Measurements from ENCODE around the gene PRKN.

PRKN gene

DNA sequence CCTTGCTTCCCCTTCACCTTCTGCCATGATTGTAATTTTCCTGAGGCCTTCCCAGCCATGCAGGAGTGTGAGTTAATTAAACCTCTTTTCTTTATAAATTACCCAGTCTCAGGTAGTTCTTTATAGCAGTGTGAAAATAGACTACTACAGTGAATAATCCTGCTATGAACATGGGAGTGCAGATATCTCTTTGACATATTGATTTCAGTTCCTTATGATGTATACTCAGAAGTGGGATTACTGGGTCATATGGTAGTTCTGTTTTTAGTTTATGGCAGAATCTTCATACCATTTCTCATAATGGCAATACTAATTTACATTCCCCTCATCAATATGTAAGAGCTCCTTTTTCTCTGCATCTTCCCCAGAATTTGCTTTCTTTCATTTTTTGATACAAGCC, 26.2 kb upstream of the PRKN start:
- in situ Hi-C loops (cut with MboI; ENCODE audit: low sequenced_read_pairs, unreplicated experiment) = no loop called here

DNA sequence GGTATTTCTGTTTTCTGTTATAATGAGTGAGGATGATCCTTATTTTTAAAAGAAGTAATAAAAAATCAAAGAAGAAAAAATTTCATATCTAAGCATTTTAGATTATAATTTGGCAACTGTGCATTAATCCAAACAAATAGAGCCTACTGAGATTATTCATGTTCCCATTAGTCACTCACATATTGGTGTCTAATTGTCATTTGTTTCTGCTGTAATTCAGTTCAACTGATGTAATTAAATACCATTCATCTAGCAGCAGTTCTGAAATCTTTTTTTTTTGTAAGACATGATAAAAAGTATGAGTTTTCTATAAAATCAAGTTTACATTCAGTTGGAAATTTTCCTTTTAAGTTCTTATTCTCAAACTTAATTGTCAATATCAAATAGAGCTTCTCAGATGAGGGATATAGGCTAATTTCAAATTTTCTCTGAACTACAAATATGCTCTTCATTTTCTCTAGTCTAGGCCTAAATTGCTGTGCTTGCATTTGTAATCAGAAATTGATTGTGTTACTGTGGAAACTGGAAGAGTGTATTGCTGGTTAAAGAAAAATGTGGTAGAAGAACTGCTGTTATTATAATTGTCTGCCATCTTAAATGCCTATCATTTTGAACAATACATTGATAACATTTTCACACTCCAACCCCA, 23.8 kb upstream of the PRKN start:
- in situ Hi-C loops (cut with MboI; ENCODE audit: low sequenced_read_pairs, unreplicated experiment) = no loop called here
- no peak for DNase-seq (ENCODE audit: low spot score)
- TF ChIP-seq, protein P1, sequence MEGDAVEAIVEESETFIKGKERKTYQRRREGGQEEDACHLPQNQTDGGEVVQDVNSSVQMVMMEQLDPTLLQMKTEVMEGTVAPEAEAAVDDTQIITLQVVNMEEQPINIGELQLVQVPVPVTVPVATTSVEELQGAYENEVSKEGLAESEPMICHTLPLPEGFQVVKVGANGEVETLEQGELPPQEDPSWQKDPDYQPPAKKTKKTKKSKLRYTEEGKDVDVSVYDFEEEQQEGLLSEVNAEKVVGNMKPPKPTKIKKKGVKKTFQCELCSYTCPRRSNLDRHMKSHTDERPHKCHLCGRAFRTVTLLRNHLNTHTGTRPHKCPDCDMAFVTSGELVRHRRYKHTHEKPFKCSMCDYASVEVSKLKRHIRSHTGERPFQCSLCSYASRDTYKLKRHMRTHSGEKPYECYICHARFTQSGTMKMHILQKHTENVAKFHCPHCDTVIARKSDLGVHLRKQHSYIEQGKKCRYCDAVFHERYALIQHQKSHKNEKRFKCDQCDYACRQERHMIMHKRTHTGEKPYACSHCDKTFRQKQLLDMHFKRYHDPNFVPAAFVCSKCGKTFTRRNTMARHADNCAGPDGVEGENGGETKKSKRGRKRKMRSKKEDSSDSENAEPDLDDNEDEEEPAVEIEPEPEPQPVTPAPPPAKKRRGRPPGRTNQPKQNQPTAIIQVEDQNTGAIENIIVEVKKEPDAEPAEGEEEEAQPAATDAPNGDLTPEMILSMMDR (IDR thresholded peaks at IDR 0.05; ENCODE audit: borderline replicate concordance, control extremely low read depth, extremely low read depth, insufficient read depth, missing control alignments) = no peak

More for the DNA sequence above, 26.2 kb upstream of the PRKN start:
- TF ChIP-seq, protein P1 (IDR thresholded peaks at IDR 0.05; ENCODE audit: borderline replicate concordance, control extremely low read depth, extremely low read depth, insufficient read depth, missing control alignments) = no peak
- DNase-seq (ENCODE audit: low spot score) = no peak

DNA sequence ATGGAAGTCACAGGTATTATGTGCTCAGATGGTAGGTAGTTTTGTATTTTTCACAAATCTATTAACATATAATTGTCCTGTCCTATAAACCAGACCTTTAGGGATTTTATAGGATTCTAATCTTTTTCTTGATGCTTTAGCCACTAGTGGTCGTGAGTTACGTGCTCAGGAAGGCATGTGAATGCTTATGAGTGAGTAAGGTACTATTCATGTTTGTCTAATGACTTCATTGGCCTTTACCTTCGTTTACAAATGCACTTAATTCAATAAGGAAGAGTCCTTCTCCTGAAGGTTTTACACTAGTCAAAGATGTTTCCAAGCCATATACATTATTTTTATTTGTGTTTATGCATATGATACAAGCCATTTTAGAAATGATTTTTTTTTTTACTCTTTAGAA, 23.2 kb upstream of the PRKN start:
- TF ChIP-seq, protein P1 (IDR thresholded peaks at IDR 0.05; ENCODE audit: borderline replicate concordance, control extremely low read depth, extremely low read depth, insufficient read depth, missing control alignments) = no peak
- DNase-seq (ENCODE audit: low spot score) = no peak
- in situ Hi-C loops (cut with MboI; ENCODE audit: low sequenced_read_pairs, unreplicated experiment) = no loop called here

DNA sequence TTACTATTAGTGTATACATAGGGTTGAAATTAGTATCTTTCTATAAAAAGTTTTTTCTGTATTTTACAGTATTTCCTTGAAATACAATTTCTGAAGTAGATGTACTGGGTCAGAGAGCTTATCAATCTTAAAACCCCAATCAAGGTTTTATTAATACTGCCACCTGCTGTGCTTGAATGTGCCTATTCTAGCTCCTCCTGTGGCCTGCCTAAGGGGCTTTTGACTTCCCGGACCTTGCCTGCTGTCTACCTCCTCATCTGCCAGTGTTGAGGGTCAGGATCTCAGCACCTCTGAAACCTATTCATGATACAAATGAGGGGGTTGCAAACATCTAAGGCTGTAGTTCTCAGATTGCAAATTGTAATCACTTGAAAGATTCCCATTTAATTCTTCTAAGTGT, 9.4 kb upstream of the PRKN start:
- in situ Hi-C loops (cut with MboI; ENCODE audit: low sequenced_read_pairs, unreplicated experiment) = no loop called here
- DNase-seq (ENCODE audit: low spot score) = no peak
- TF ChIP-seq, protein P1 (IDR thresholded peaks at IDR 0.05; ENCODE audit: borderline replicate concordance, control extremely low read depth, extremely low read depth, insufficient read depth, missing control alignments) = no peak

DNA sequence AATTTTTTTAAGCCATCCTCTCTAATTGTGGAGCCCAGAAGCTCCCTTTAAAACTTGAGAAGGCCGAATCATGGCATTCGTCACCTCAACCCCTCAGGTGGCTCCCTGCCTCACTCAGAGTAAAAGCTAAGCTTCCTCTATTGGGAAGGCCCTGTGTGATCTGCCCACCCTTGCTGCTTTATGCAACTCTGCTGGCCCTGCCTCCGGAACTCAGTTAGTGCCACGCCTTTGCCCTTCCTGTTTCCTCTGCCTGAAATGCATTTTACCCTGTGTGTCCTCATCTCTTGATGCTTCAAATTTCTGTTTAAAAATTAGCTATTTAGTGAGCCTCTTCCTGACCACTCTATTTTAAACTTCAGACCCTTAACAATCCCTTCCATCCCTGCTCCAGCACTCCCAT, 5.9 kb upstream of the PRKN start:
- in situ Hi-C loops (cut with MboI; ENCODE audit: low sequenced_read_pairs, unreplicated experiment) = no loop called here
- TF ChIP-seq, protein P1 (IDR thresholded peaks at IDR 0.05; ENCODE audit: borderline replicate concordance, control extremely low read depth, extremely low read depth, insufficient read depth, missing control alignments) = no peak
- DNase-seq (ENCODE audit: low spot score) = no peak

DNA sequence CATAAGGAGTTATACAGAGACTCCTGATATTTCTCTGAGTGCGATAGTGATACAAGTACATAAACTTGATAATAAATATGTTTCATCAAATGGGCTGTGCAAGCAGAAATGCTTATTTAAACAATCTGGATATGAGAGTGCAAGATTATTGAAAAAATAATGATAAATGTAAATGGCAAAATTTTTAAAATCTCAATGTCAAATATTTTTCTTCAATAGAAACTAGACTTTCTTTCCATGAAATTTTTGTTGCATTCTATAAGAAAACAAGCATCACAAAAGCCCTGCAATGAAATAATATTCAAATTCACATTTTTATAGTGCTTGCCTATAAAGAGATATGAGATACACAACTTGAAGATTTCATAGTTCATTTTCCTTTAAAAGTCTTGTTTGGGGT, 2.9 kb upstream of the PRKN start:
- in situ Hi-C loops (cut with MboI; ENCODE audit: low sequenced_read_pairs, unreplicated experiment) = no loop called here
- DNase-seq (ENCODE audit: low spot score) = no peak
- TF ChIP-seq, protein P1 (IDR thresholded peaks at IDR 0.05; ENCODE audit: borderline replicate concordance, control extremely low read depth, extremely low read depth, insufficient read depth, missing control alignments) = no peak

Data from GM13976 (cell line).